Activated CD4-positive, alpha-beta T cell treated with anti-CD3 and anti-CD28 coated beads, Interleukin-2, amount 10 ng/mL, durations not matched to agents 7 days and 5 days (primary cell): ENCODE results near the gene ERC2. TPM values are rescaled to one million over a fixed set of nuclear protein-coding genes. Genes with fewer than 3 reads are reported as not detected.
A peak's percentile ranks its signal among the peaks of the same experiment; 100 is the strongest.

Source experiments
- CTCF ChIA-PET: fragments of 350-600 bp; sonication (Branson Sonifier 250); formaldehyde crosslinking; loops from one replicate; lab custom pipeline; 2021; ENCODE audit warnings: antibody characterized with exemption; lab: Charles Lee
- POLR2A ChIA-PET: fragments of 350-600 bp; sonication (Branson Sonifier 250); formaldehyde crosslinking; loops from one replicate; lab custom pipeline; 2021; ENCODE audit warnings: antibody characterized with exemption; lab: Charles Lee
- DNase-seq: peaks from one replicate; pipeline ENCODE4 v3.0.0-alpha.2; 2020
- H3K27ac Mint-ChIP-seq: one replicate; pipeline ENCODE4 v1.8.0; 2021; ENCODE audit warnings: mild to moderate bottlenecking, moderate library complexity, mixed read lengths
- H3K27me3 Mint-ChIP-seq: one replicate; pipeline ENCODE4 v1.8.0; 2021; ENCODE audit warnings: mixed read lengths
- H3K36me3 Mint-ChIP-seq: one replicate; pipeline ENCODE4 v1.8.0; 2021; ENCODE audit warnings: low read depth, mixed read lengths
- H3K4me1 Mint-ChIP-seq: one replicate; pipeline ENCODE4 v1.8.0; 2021; ENCODE audit warnings: mixed read lengths
- H3K4me3 Mint-ChIP-seq: one replicate; pipeline ENCODE4 v1.8.0; 2021; ENCODE audit warnings: mild to moderate bottlenecking, moderate library complexity, mixed read lengths
- H3K9me3 Mint-ChIP-seq: one replicate; pipeline ENCODE4 v1.8.0; 2021; ENCODE audit warnings: mixed read lengths
- total RNA-seq, 2 experiments: library from RNA; stranded (reverse); gene quantifications; one replicate each; pipeline ENCODE4 v1.2.3, GENCODE V29; 2021

ERC2 gene
- total RNA-seq, 2 experiments from 2014 or later = not detected

DNA sequence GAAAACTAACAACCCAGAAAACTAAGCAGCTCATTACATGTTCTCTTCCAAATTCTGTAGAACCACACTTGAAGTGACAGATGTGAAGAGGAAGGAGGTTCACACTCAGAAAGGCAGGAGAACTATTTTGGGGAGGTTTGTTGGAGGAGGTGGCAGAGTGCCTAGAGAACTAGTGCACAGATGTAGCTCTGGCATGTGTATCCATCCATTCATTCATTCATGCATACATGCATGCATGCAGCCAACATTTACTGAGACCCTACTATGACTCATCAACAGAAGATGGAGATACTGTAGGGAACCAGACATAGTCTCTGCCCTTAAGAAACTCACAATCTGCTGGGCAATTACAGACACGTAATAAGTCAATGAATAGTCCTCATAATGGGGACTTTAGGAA is 116.7 kb downstream of the ERC2 start:
- POLR2A ChIA-PET = no interaction called here
- DNase-seq = no peak
- peaks cover 3% of the 10 kb centered on the region for H3K27me3 Mint-ChIP-seq
- no peaks in the 10 kb centered on the region for H3K9me3 Mint-ChIP-seq
- no peak overlapping the region for H3K4me3 Mint-ChIP-seq
- CTCF ChIA-PET = interaction anchor here (0.6 kb wide), 1 partner anchor 249 kb away, joined by 3 read pairs; no protein-coding TSS in a partner anchor
- no peaks in the 10 kb centered on the region for H3K4me1 Mint-ChIP-seq
- no peak overlapping the region for H3K27ac Mint-ChIP-seq
- H3K36me3 Mint-ChIP-seq = no peaks in the 10 kb centered on the region

DNA sequence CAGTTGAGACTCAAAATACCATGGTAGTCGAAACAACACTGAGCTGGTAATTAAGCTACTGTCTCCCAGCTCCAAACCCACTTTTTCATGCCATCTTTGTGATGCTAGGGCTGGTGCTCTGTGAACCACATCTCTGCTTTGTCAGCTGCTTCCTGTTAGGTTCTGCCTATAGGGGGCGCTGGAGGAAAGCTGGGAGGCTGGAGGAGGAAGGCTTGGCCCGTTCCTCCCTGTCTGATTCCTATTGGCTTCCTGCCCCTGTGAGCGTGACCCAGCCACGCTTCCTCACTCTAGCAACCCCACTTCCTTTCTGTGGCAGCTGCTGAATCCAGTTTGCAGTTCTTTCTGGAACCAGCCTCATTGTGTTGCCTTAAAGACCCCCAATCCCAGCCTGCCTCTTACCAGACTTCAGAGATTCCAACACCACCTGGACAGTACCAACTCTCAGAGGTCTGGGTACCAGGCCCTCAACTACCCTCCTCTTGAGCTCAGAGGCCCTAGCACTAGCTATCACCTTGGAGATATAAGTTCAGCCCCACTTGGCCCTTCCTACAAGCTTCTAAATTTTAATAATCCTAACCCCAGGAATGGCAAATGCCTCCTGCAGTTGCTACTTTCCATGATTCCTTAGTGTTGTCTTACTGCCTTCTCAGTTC is 120.9 kb downstream of the ERC2 start:
- POLR2A ChIA-PET = interaction anchor here (0.7 kb wide), 1 partner anchor 42 kb away, joined by 3 read pairs; no protein-coding TSS in a partner anchor
- H3K27ac Mint-ChIP-seq = no peak overlapping the region
- CTCF ChIA-PET = interaction anchor here (0.7 to 1.4 kb wide), 5 partner anchors 12 to 147 kb away, joined by 3 to 4 read pairs (median 3); no protein-coding TSS in a partner anchor
- H3K4me3 Mint-ChIP-seq = no peak overlapping the region
- no peaks in the 10 kb centered on the region for H3K36me3 Mint-ChIP-seq
- no peaks in the 10 kb centered on the region for H3K4me1 Mint-ChIP-seq
- no peaks in the 10 kb centered on the region for H3K9me3 Mint-ChIP-seq
- DNase-seq = peak; percentile 36
- peaks cover 14% of the 10 kb centered on the region for H3K27me3 Mint-ChIP-seq

DNA sequence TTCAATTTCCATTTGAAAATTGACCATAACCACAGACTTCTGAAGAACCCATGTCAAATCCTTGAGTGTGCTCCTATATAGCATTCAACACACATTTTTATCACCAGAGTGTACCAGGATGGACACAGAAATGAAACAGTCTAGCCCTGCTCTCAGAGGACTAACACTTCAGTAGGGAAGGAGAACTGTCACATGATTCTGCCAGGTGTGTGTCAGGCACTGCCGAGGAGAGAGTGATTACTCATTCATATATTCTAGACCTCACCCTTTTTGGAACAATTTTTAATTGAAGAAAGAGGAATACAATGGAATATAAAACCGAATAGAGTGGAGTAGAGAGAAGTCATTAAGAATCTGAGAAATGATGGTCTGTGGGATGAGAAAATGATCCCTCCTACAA is 125.8 kb downstream of the ERC2 start:
- DNase-seq = no peak
- peaks cover 12% of the 10 kb centered on the region for H3K27me3 Mint-ChIP-seq

DNA sequence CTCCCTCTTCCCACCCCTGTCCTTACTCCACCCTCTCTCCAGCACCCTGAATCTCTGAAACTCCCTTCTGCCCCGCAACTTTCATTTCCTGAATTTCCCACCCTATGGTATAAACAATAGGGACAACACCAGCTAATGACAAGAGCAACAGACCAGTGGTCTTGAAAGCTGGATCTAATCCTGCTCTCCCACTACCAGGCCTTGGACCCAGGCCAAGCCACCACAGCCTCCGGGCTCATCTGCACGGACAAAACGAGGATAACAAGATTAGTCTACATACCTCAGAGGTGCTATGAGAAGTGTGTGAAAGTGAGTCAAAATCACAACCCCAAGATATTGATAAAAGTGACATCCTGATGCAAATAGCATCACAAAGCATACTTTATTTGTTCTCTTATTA is 128.6 kb downstream of the ERC2 start:
- ChIA-PET POLR2A (no interaction called here), CTCF (no interaction called here)
- DNase-seq = no peak
- H3K36me3 Mint-ChIP-seq = no peaks in the 10 kb centered on the region
- H3K27me3 Mint-ChIP-seq = peaks cover 11% of the 10 kb centered on the region
- H3K27ac Mint-ChIP-seq = no peak overlapping the region
- no peaks in the 10 kb centered on the region for H3K9me3 Mint-ChIP-seq
- no peaks in the 10 kb centered on the region for H3K4me1 Mint-ChIP-seq
- no peak overlapping the region for H3K4me3 Mint-ChIP-seq

More for the DNA sequence above, 125.8 kb downstream of the ERC2 start:
- POLR2A ChIA-PET = no interaction called here
- no peak overlapping the region for H3K27ac Mint-ChIP-seq
- CTCF ChIA-PET = no interaction called here
- H3K4me1 Mint-ChIP-seq = no peaks in the 10 kb centered on the region
- no peak overlapping the region for H3K4me3 Mint-ChIP-seq
- no peaks in the 10 kb centered on the region for H3K36me3 Mint-ChIP-seq
- H3K9me3 Mint-ChIP-seq = no peaks in the 10 kb centered on the region

GRCh38 chr3:56339244-56339643 is 129.0 kb downstream of the ERC2 start:
- H3K9me3 Mint-ChIP-seq = no peaks in the 10 kb centered on the region
- no peak overlapping the region for H3K4me3 Mint-ChIP-seq
- H3K27me3 Mint-ChIP-seq = peaks cover 10% of the 10 kb centered on the region
- ChIA-PET POLR2A (no interaction called here), CTCF (no interaction called here)
- DNase-seq = no peak
- H3K36me3 Mint-ChIP-seq = no peaks in the 10 kb centered on the region
- no peaks in the 10 kb centered on the region for H3K4me1 Mint-ChIP-seq
- no peak overlapping the region for H3K27ac Mint-ChIP-seq

GRCh38 chr3:56336023-56336422 is 132.2 kb downstream of the ERC2 start:
- peaks cover 11% of the 10 kb centered on the region for H3K27me3 Mint-ChIP-seq
- no peak for DNase-seq
- H3K36me3 Mint-ChIP-seq = no peaks in the 10 kb centered on the region
- no peaks in the 10 kb centered on the region for H3K9me3 Mint-ChIP-seq
- H3K27ac Mint-ChIP-seq = no peak overlapping the region
- no peaks in the 10 kb centered on the region for H3K4me1 Mint-ChIP-seq
- ChIA-PET CTCF (interaction anchor here (1.4 kb wide), 1 partner anchor 27 kb away, joined by 4 read pairs; no protein-coding TSS in a partner anchor), POLR2A (no interaction called here)
- H3K4me3 Mint-ChIP-seq = no peak overlapping the region

- DNase-seq = no peak
- H3K9me3 Mint-ChIP-seq = no peaks in the 10 kb centered on the region
- no peaks in the 10 kb centered on the region for H3K36me3 Mint-ChIP-seq
- no peaks in the 10 kb centered on the region for H3K4me1 Mint-ChIP-seq
- H3K27ac Mint-ChIP-seq = no peak overlapping the region
- peaks cover 8% of the 10 kb centered on the region for H3K27me3 Mint-ChIP-seq
- POLR2A ChIA-PET = no interaction called here
- no peak overlapping the region for H3K4me3 Mint-ChIP-seq
- CTCF ChIA-PET = no interaction called here
Observed at GRCh38 chr3:56324473-56324872, 143.8 kb downstream of the ERC2 start.

GRCh38 chr3:56323986-56324420 is 144.3 kb downstream of the ERC2 start:
- H3K4me1 Mint-ChIP-seq = no peaks in the 10 kb centered on the region
- H3K9me3 Mint-ChIP-seq = no peaks in the 10 kb centered on the region
- H3K4me3 Mint-ChIP-seq = no peak overlapping the region
- POLR2A ChIA-PET = no interaction called here
- H3K27ac Mint-ChIP-seq = no peak overlapping the region
- H3K27me3 Mint-ChIP-seq = peaks cover 6% of the 10 kb centered on the region
- no peak for DNase-seq
- H3K36me3 Mint-ChIP-seq = no peaks in the 10 kb centered on the region
- CTCF ChIA-PET = no interaction called here

DNA sequence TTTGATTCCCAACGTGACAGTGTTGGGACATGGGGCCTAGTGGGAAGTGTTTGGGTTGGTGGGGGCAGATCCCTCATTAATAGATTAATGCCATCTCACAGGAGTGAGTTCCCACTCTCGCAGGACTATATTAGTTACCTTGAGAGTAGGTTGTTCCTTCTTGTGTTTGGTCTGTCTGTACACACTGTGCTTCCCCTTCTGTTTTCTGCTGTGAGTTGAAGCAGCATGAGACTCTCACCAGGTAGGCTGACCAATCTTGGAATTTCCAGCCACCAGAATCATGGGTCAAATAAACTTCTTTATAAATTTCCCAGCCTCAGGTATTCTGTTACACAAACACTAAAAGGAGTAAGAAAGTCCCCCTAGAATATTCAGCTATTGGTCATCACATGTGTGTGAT is 145.4 kb downstream of the ERC2 start:
- POLR2A ChIA-PET = no interaction called here

GRCh38 chr3:56321892-56322291 is 146.4 kb downstream of the ERC2 start:
- ChIA-PET CTCF (no interaction called here), POLR2A (no interaction called here)
- Mint-ChIP-seq H3K27me3 (peaks cover 4% of the 10 kb centered on the region), H3K27ac (no peak overlapping the region), H3K9me3 (no peaks in the 10 kb centered on the region), H3K4me1 (no peaks in the 10 kb centered on the region), H3K36me3 (no peaks in the 10 kb centered on the region), H3K4me3 (no peak overlapping the region)
- DNase-seq = no peak

More for the DNA sequence above, 145.4 kb downstream of the ERC2 start:
- no peak for DNase-seq
- Mint-ChIP-seq H3K9me3 (no peaks in the 10 kb centered on the region), H3K4me3 (no peak overlapping the region), H3K27ac (no peak overlapping the region), H3K4me1 (no peaks in the 10 kb centered on the region), H3K27me3 (peaks cover 3% of the 10 kb centered on the region), H3K36me3 (no peaks in the 10 kb centered on the region)
- CTCF ChIA-PET = no interaction called here

DNA sequence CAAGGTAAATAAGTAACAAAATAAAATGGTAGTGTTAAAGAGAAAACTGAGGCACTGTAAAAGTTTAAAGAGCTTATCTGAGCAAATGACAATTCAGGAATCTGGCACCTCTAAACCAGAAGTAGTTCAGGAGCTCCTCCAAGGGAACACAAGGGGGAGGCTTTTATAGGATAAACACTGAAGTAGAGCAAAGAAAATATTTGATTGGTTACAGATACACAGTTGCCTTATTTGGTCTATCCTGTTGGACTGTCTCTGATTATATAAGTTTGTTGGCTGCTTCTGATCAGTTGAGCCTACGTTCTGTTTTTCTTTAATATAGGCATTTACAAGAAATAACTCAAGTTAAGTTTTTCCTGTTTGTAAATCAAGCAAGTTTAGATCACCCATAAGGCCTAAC is 146.9 kb downstream of the ERC2 start:
- CTCF ChIA-PET = no interaction called here
- Mint-ChIP-seq H3K4me1 (no peaks in the 10 kb centered on the region), H3K9me3 (no peaks in the 10 kb centered on the region), H3K27ac (no peak overlapping the region), H3K27me3 (peaks cover 6% of the 10 kb centered on the region), H3K4me3 (no peak overlapping the region), H3K36me3 (no peaks in the 10 kb centered on the region)
- no peak for DNase-seq
- POLR2A ChIA-PET = no interaction called here

DNA sequence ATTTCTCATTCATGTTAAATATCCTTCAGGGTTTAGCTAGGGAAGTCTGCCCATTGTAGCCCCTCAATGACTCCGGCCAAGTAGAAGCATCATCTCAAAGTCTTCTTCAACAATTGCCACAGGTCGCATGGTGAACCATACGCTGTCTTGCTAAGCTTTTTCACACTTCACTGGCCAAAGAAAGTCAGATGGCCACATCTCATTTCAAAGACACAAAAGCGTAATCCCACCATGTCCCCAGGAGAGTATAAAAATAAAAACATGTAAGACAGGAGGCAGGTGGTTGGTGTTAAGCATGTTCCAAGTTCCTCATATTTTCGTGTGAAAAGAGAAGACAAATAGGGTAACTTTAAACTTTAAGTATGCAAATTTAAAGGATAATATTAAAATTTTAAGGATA is 147.4 kb downstream of the ERC2 start:
- POLR2A ChIA-PET = no interaction called here

GRCh38 chr3:56318891-56319290 is 149.4 kb downstream of the ERC2 start:
- ChIA-PET POLR2A (no interaction called here), CTCF (interaction anchor here (0.7 to 1.0 kb wide), 2 partner anchors 75 to 1464 kb away, joined by 3 to 4 read pairs; no protein-coding TSS in a partner anchor)
- peaks cover 6% of the 10 kb centered on the region for H3K27me3 Mint-ChIP-seq
- H3K36me3 Mint-ChIP-seq = no peaks in the 10 kb centered on the region
- no peaks in the 10 kb centered on the region for H3K9me3 Mint-ChIP-seq
- no peaks in the 10 kb centered on the region for H3K4me1 Mint-ChIP-seq
- H3K4me3 Mint-ChIP-seq = no peak overlapping the region
- no peak for DNase-seq
- no peak overlapping the region for H3K27ac Mint-ChIP-seq

More for the DNA sequence above, 147.4 kb downstream of the ERC2 start:
- CTCF ChIA-PET = no interaction called here
- Mint-ChIP-seq H3K4me1 (no peaks in the 10 kb centered on the region), H3K9me3 (no peaks in the 10 kb centered on the region), H3K27ac (no peak overlapping the region), H3K27me3 (peaks cover 6% of the 10 kb centered on the region), H3K4me3 (no peak overlapping the region), H3K36me3 (no peaks in the 10 kb centered on the region)
- DNase-seq = no peak

- no peak overlapping the region for H3K4me3 Mint-ChIP-seq
- DNase-seq = no peak
- no peaks in the 10 kb centered on the region for H3K36me3 Mint-ChIP-seq
- no peaks in the 10 kb centered on the region for H3K4me1 Mint-ChIP-seq
- peaks cover 4% of the 10 kb centered on the region for H3K27me3 Mint-ChIP-seq
- no peak overlapping the region for H3K27ac Mint-ChIP-seq
- ChIA-PET POLR2A (no interaction called here), CTCF (no interaction called here)
- H3K9me3 Mint-ChIP-seq = no peaks in the 10 kb centered on the region
Observed at GRCh38 chr3:56316944-56317343, 151.3 kb downstream of the ERC2 start.
